CD14-positive monocyte (primary cell): ENCODE results near the gene LIN37. TPM values are rescaled to one million over a fixed set of nuclear protein-coding genes. Genes with fewer than 3 reads are reported as not detected.

ENCODE experiments used
- DNase-seq, 3 donors: peaks; one replicate each; pipeline ENCODE4 v3.0.0-alpha.2; 2011 to 2022
- H2AFZ ChIP-seq: 2 replicates; pipeline ENCODE4 v1.6.0; 2012; ENCODE audit warnings: mild to moderate bottlenecking, low read depth, low read length, inconsistent platforms; ENCODE audit not compliant: insufficient read depth, poor library complexity, severe bottlenecking
- H3K27ac ChIP-seq, 2 donors: 1 replicate in 1 of 2; 2 replicates in 1 of 2; pipeline ENCODE4 v1.5.1; 2012 to 2013; ENCODE audit warnings: low read length in 2 of 2, control low read depth in 1 of 2, inconsistent platforms in 1 of 2, low read depth in 1 of 2, mild to moderate bottlenecking in 1 of 2
- H3K27me3 ChIP-seq, 2 donors: one replicate each; pipeline versions ENCODE4 v1.6.0 to v1.6.1; 2011 to 2013; ENCODE audit warnings: low read length in 2 of 2; ENCODE audit not compliant: control insufficient read depth in 2 of 2, insufficient read depth in 2 of 2
- H3K36me3 ChIP-seq, 2 donors: replicated peaks in 1 of 2; 1 replicate in 1 of 2; 2 replicates in 1 of 2; pipeline versions ENCODE4 v1.5.1 to v1.6.1; 2012 to 2013; ENCODE audit warnings: low read length in 2 of 2, control low read depth in 1 of 2, inconsistent platforms in 1 of 2, mild to moderate bottlenecking in 1 of 2; ENCODE audit not compliant: insufficient read depth in 2 of 2, control insufficient read depth in 1 of 2
- H3K4me1 ChIP-seq, 2 donors: 1 replicate in 1 of 2; 2 replicates in 1 of 2; pipeline versions ENCODE4 v1.5.1 to v1.6.1; 2012 to 2013; ENCODE audit warnings: low read length in 2 of 2, control low read depth in 1 of 2, inconsistent platforms in 1 of 2, mild to moderate bottlenecking in 1 of 2, moderate library complexity in 1 of 2; ENCODE audit not compliant: insufficient read depth in 2 of 2, control insufficient read depth in 1 of 2
- H3K4me2 ChIP-seq: replicated peaks from 2 replicates; pipeline ENCODE3; 2012; ENCODE audit warnings: low read length, moderate library complexity, mild to moderate bottlenecking; ENCODE audit not compliant: poor library complexity, severe bottlenecking; ENCODE audit errors: extremely low read depth
- H3K4me3 ChIP-seq, 3 experiments: fragments of 200-600 bp in 1 of 3; sonication (generic) in 1 of 3; replicated peaks in 1 of 3; 1 replicate in 2 of 3; 2 replicates in 1 of 3; pipeline ENCODE4 v1.5.1; 2011 to 2013; ENCODE audit warnings: low read length in 3 of 3, mild to moderate bottlenecking in 3 of 3, control low read depth in 2 of 3, low read depth in 2 of 3, inconsistent platforms in 1 of 3, moderate library complexity in 1 of 3
- H3K79me2 ChIP-seq: 2 replicates; pipeline ENCODE4 v1.6.0; 2012; ENCODE audit warnings: mild to moderate bottlenecking, control low read depth, inconsistent platforms, low read length, moderate library complexity; ENCODE audit not compliant: insufficient read depth
- H3K9ac ChIP-seq: 2 replicates; pipeline ENCODE4 v1.6.0; 2017; ENCODE audit warnings: low read length, mild to moderate bottlenecking; ENCODE audit not compliant: insufficient read depth, poor library complexity, severe bottlenecking
- H3K9me3 ChIP-seq, 2 donors: replicated peaks in 1 of 2; 1 replicate in 1 of 2; 2 replicates in 1 of 2; pipeline versions ENCODE4 v1.5.1 to v1.6.1; 2012 to 2013; ENCODE audit warnings: low read length in 2 of 2, control low read depth in 1 of 2; ENCODE audit not compliant: control insufficient read depth in 1 of 2, insufficient read depth in 1 of 2
- H4K20me1 ChIP-seq: 2 replicates; pipeline ENCODE4 v1.6.0; 2012; ENCODE audit warnings: mild to moderate bottlenecking, low read length, control low read depth, moderate library complexity; ENCODE audit not compliant: insufficient read depth
- H3K27ac Mint-ChIP-seq, 7 donors: one replicate each; pipeline ENCODE4 v1.8.0; 2020; ENCODE audit warnings: mild to moderate bottlenecking in 7 of 7, mixed read lengths in 7 of 7, moderate library complexity in 6 of 7, inconsistent platforms in 2 of 7
- H3K27me3 Mint-ChIP-seq, 3 donors: one replicate each; pipeline ENCODE4 v1.8.0; 2021 to 2022; ENCODE audit warnings: low read depth in 3 of 3, mild to moderate bottlenecking in 3 of 3, mixed read lengths in 3 of 3, moderate library complexity in 3 of 3, inconsistent platforms in 1 of 3
- H3K36me3 Mint-ChIP-seq, 2 donors: one replicate each; pipeline ENCODE4 v1.8.0; 2020; ENCODE audit warnings: mixed read lengths in 2 of 2, inconsistent platforms in 1 of 2, mild to moderate bottlenecking in 1 of 2
- H3K4me1 Mint-ChIP-seq: one replicate; pipeline ENCODE4 v1.8.0; 2020; ENCODE audit warnings: mild to moderate bottlenecking, mixed read lengths
- H3K4me3 Mint-ChIP-seq, 2 donors: one replicate each; pipeline ENCODE4 v1.8.0; 2020; ENCODE audit warnings: mild to moderate bottlenecking in 2 of 2, mixed read lengths in 2 of 2, moderate library complexity in 1 of 2
- H3K9me3 Mint-ChIP-seq, 7 donors: one replicate each; pipeline ENCODE4 v1.8.0; 2020 to 2022; ENCODE audit warnings: mixed read lengths in 7 of 7, mild to moderate bottlenecking in 6 of 7, moderate library complexity in 6 of 7, inconsistent platforms in 2 of 7
- CTCF ChIP-seq: fragments of 200-600 bp; IDR thresholded peaks from one replicate; pipeline ENCODE4 v1.8.0; 2022; ENCODE audit warnings: antibody characterized with exemption, mild to moderate bottlenecking
- WGBS: methylation state at CpG from one replicate; pipeline ENCODE4 v1.1.5; 2013; ENCODE audit warnings: missing lambda C conversion rate; ENCODE audit not compliant: insufficient coverage; 5-methylcytosine and 5-hydroxymethylcytosine counted together
- intact Hi-C, 2 donors: fragments of 100-400 bp; cut with micrococcal nuclease; formaldehyde crosslinking; loops; one replicate each; pipeline versions ENCODE4 v1.15.0 to v1.15.1; 2023
- polyA plus RNA-seq, 3 donors: library from polyadenylated mRNA; depleted of rRNA in 1 of 3; unstranded in 2 of 3; stranded (reverse) in 1 of 3; fragments of 300-500 nt in 2 of 3; fragments of >200 nt in 1 of 3; fragmentation: Illumina TruSeq in 2 of 3; gene quantifications; 1 replicate in 2 of 3; 2 replicates in 1 of 3; pipeline ENCODE4 v1.2.3, GENCODE V29; 2012 to 2021

The LIN37 gene
- polyA plus RNA-seq, 3 donors: 5.6 to 28.6 (median 7.2) TPM

- Mint-ChIP-seq H3K4me3 (peak within 1 kb of the TSS; percentile 95 to 99), H3K27ac (peak within 1 kb of the TSS; percentile 80 to 93 (median 88)), H3K27me3 (peaks cover 1 to 6% (median 4%) of the 10 kb centered on the region in 3 donors), H3K4me1 (peaks cover 30% of the 10 kb centered on the region), H3K9me3 (no peaks in the 10 kb centered on the region), H3K36me3 (peaks cover 22 to 28% of the 10 kb centered on the region in 2 donors)
- peak within 1 kb of the TSS; percentile 98 for H2AFZ ChIP-seq
- intact Hi-C loops: loop anchor here (2.0 to 5.0 kb wide), 3 partner anchors 91 to 207 kb away; partner anchors contain the start of genes RBM42 (in 1 of the 2) and TMEM147 (in 1 of the 2)
- TF ChIP-seq CTCF: no peak
- H4K20me1 ChIP-seq: peaks cover 34% of the 10 kb centered on the region
- no peak for DNase-seq
- under 1% methylated on average over 79 of the region's 109 CpGs for WGBS
- no peaks in the 10 kb centered on the region for H3K27me3 ChIP-seq
- H3K36me3 ChIP-seq: peaks cover 25 to 34% of the 10 kb centered on the region in 2 donors
- peaks cover 33% of the 10 kb centered on the region for H3K79me2 ChIP-seq
- peak within 1 kb of the TSS; percentile 78 to 91 (median 81) for H3K4me3 ChIP-seq
- H3K9me3 ChIP-seq: no peaks in the 10 kb centered on the region
- H3K9ac ChIP-seq: peak within 1 kb of the TSS; percentile 81
- H3K4me1 ChIP-seq: peaks cover 23 to 37% of the 10 kb centered on the region in 2 donors
- H3K4me2 ChIP-seq: peak within 1 kb of the TSS; percentile 96
- peak within 1 kb of the TSS; percentile 52 to 79 for H3K27ac ChIP-seq
Observed at GRCh38 chr19:35717665-35718344, 30.6 kb upstream of the LIN37 start, which contains the start of gene KMT2B. Gene KMT2B, plus strand, starts transcription at chr19:35718003. Its CDS starts 16 bp downstream, at chr19:35718019.

GRCh38 chr19:35718345-35719041 is 29.9 kb upstream of the LIN37 start:
- WGBS: 1% methylated on average over 37 of the region's 42 CpGs
- no peaks in the 10 kb centered on the region for H3K27me3 ChIP-seq
- peak overlapping the region; percentile 87 to 91 for H3K4me3 Mint-ChIP-seq
- H3K9me3 Mint-ChIP-seq: no peaks in the 10 kb centered on the region
- H3K79me2 ChIP-seq: peaks cover 33% of the 10 kb centered on the region
- peak in 1 of 3 donors; percentile 15 for DNase-seq
- H3K9me3 ChIP-seq: no peaks in the 10 kb centered on the region
- peak overlapping the region; percentile 81 for H3K9ac ChIP-seq
- H2AFZ ChIP-seq: peak overlapping the region; percentile 65
- peaks cover 23 to 37% of the 10 kb centered on the region in 2 donors for H3K4me1 ChIP-seq
- H4K20me1 ChIP-seq: peaks cover 40% of the 10 kb centered on the region
- peak overlapping the region; percentile 64 to 90 (median 81) for H3K4me3 ChIP-seq
- H3K36me3 Mint-ChIP-seq: peaks cover 29 to 34% of the 10 kb centered on the region in 2 donors
- H3K27ac ChIP-seq: peak overlapping the region in 1 of 2 donors; percentile 66
- H3K27me3 Mint-ChIP-seq: peaks cover 1 to 6% (median 4%) of the 10 kb centered on the region in 3 donors
- intact Hi-C loops: loop anchor here in 1 of 2 donors (5.0 kb wide), 2 partner anchors 91 to 171 kb away; partner anchors contain the start of genes RBM42 and TMEM147
- peak overlapping the region; percentile 96 for H3K4me2 ChIP-seq
- no peak for TF ChIP-seq CTCF
- H3K4me1 Mint-ChIP-seq: peaks cover 30% of the 10 kb centered on the region
- peaks cover 32 to 41% of the 10 kb centered on the region in 2 donors for H3K36me3 ChIP-seq
- peak overlapping the region in 6 of 7 donors; percentile 48 to 88 (median 78) for H3K27ac Mint-ChIP-seq
